Glomerular endothelial cell (primary cell): ENCODE data around the gene KIAA0408. TPM values are rescaled to one million over a fixed set of nuclear protein-coding genes. Genes with fewer than 3 reads are reported as not detected.
"Not testable (repeated sequence)": the region's sequence is repeated elsewhere in the genome, so short reads cannot be mapped to it uniquely, and the experiment has no call there.

Experiments used
- DNase-seq: peaks from one replicate; pipeline ENCODE4 v3.0.0-alpha.2; 2011; ENCODE audit warnings: low read depth, low spot score; ENCODE audit errors: extremely low read depth
- total RNA-seq: library from RNA; depleted of rRNA; stranded (reverse); fragments of >200 nt; gene quantifications from 2 replicates; pipeline ENCODE4 v1.2.3, GENCODE V29; 2015

KIAA0408 gene
- total RNA-seq, 1 donor from 2014 or later: 0.64 TPM

- peak; percentile 96 for DNase-seq
Measured at GRCh38 chr6:127420556-127420955, 38.6 kb downstream of the KIAA0408 start.

- no peak for DNase-seq
Measured at GRCh38 chr6:127415096-127415495, 44.1 kb downstream of the KIAA0408 start.

GRCh38 chr6:127413123-127413522 is 46.1 kb downstream of the KIAA0408 start:
- DNase-seq: not testable (repeated sequence)

- DNase-seq: not testable (repeated sequence)
Measured at GRCh38 chr6:127412016-127412415, 47.2 kb downstream of the KIAA0408 start.

Other genes starting within 250 kb of the KIAA0408 start
- gene RNF146, start 192.5 kb downstream of the KIAA0408 start, total RNA-seq: 36.7 and 41.2 TPM in 2 replicates
- 32.2 and 54.0 TPM in 2 replicates for gene ECHDC1, start 115.8 kb downstream of the KIAA0408 start, total RNA-seq
- not detected in 2 replicates for gene C6orf58, start 117.8 kb upstream of the KIAA0408 start, total RNA-seq